Endodermal cell (in vitro differentiated cells): ENCODE measurements around the gene TKT. TPM values are rescaled to one million over a fixed set of nuclear protein-coding genes. Genes with fewer than 3 reads are reported as not detected.
A peak's percentile ranks its signal among the peaks of the same experiment; 100 is the strongest.

Source experiments
- DNase-seq: peaks from one replicate; pipeline ENCODE4 v3.0.0-alpha.2; 2017
- H3K27ac ChIP-seq: 2 replicates; pipeline ENCODE4 v1.5.1; 2013; ENCODE audit warnings: mild to moderate bottlenecking, low read depth, low read length, moderate library complexity
- H3K27me3 ChIP-seq: 2 replicates; pipeline ENCODE4 v1.6.1; 2013; ENCODE audit warnings: mild to moderate bottlenecking, low read length, moderate library complexity; ENCODE audit not compliant: insufficient read depth, control insufficient read depth, poor library complexity, severe bottlenecking
- H3K36me3 ChIP-seq: 2 replicates; pipeline ENCODE4 v1.7.0; 2013; ENCODE audit warnings: mild to moderate bottlenecking, low read length, moderate library complexity; ENCODE audit not compliant: control insufficient read depth, insufficient read depth
- H3K4me1 ChIP-seq: one replicate; pipeline ENCODE4 v1.7.0; 2013; ENCODE audit warnings: low read length; ENCODE audit not compliant: control insufficient read depth, insufficient read depth
- H3K4me3 ChIP-seq: 2 replicates; pipeline ENCODE4 v1.5.1; 2013; ENCODE audit warnings: mild to moderate bottlenecking, low read length, moderate library complexity
- H3K9ac ChIP-seq: 2 replicates; pipeline ENCODE4 v1.6.1; 2013; ENCODE audit warnings: mild to moderate bottlenecking, low read length, moderate library complexity; ENCODE audit not compliant: poor library complexity, severe bottlenecking; ENCODE audit errors: extremely low read depth
- H3K9me3 ChIP-seq: 2 replicates; pipeline ENCODE4 v1.6.1; 2013; ENCODE audit warnings: mild to moderate bottlenecking, low read length, moderate library complexity; ENCODE audit not compliant: control insufficient read depth
- H3K27ac Mint-ChIP-seq: 2 replicates; pipeline ENCODE4 v1.8.0; 2020; ENCODE audit warnings: mixed read lengths
- H3K27me3 Mint-ChIP-seq: 2 replicates; pipeline ENCODE4 v1.8.0; 2021; ENCODE audit warnings: mild to moderate bottlenecking, mixed read lengths; ENCODE audit not compliant: insufficient read depth
- H3K36me3 Mint-ChIP-seq: 2 replicates; pipeline ENCODE4 v1.8.0; 2020; ENCODE audit warnings: low read depth, mixed read lengths
- H3K4me1 Mint-ChIP-seq: 2 replicates; pipeline ENCODE4 v1.8.0; 2020; ENCODE audit warnings: mixed read lengths
- H3K4me3 Mint-ChIP-seq: 2 replicates; pipeline ENCODE4 v1.8.0; 2020; ENCODE audit warnings: mild to moderate bottlenecking, moderate library complexity, mixed read lengths
- H3K9me3 Mint-ChIP-seq: 2 replicates; pipeline ENCODE4 v1.8.0; 2020; ENCODE audit warnings: mild to moderate bottlenecking, mixed read lengths
- CTCF ChIP-seq: fragments of 200-600 bp; sonication (generic); conservative IDR thresholded peaks from 2 replicates; pipeline ENCODE4 v1.5.0; 2021; ENCODE audit warnings: antibody characterized with exemption, mild to moderate bottlenecking
- WGBS, 2 experiments: methylation state at CpG; one replicate each; pipeline versions ENCODE4 v1.1.5 to v1.1.7; 2013; ENCODE audit warnings: missing lambda C conversion rate in 2 of 2, mixed read lengths in 1 of 2; ENCODE audit not compliant: insufficient coverage in 1 of 2, insufficient read length in 1 of 2; 5-methylcytosine and 5-hydroxymethylcytosine counted together
- total RNA-seq, 2 donors: library from RNA; stranded (reverse); fragmentation: NEBNext Ultra II Directional in 1 of 2; extraction: Animal tissue kit (Norgen Biotek cat#: 25700) in 1 of 2; gene quantifications; 2 replicates in 1 of 2; 3 replicates in 1 of 2; pipeline ENCODE4 v1.2.1, GENCODE V29; 2021

TKT gene
- total RNA-seq, 2 donors from 2014 or later: 373 to 472 TPM

- H3K36me3 Mint-ChIP-seq: peaks cover 83% of the 10 kb centered on the region
- H3K4me3 Mint-ChIP-seq: no peak overlapping the region
- H3K27ac ChIP-seq: no peak overlapping the region
- no peaks in the 10 kb centered on the region for H3K27me3 ChIP-seq
- H3K4me1 ChIP-seq: no peaks in the 10 kb centered on the region
- H3K36me3 ChIP-seq: peaks cover 74% of the 10 kb centered on the region
- no peaks in the 10 kb centered on the region for H3K27me3 Mint-ChIP-seq
- 80 to 83% methylated on average over 11 to 18 of the region's 18 CpGs for WGBS, 2 experiments
- no peaks in the 10 kb centered on the region for H3K9me3 ChIP-seq
- no peak overlapping the region for H3K9ac ChIP-seq
- H3K4me3 ChIP-seq: no peak overlapping the region
- no peak for TF ChIP-seq CTCF
- DNase-seq: peak; percentile 32
- H3K9me3 Mint-ChIP-seq: no peaks in the 10 kb centered on the region
- no peaks in the 10 kb centered on the region for H3K4me1 Mint-ChIP-seq
- peak overlapping the region; percentile 35 for H3K27ac Mint-ChIP-seq
These were observed 23.0 kb downstream of the TKT start for GRCh38 chr3:53232641-53233377.

- DNase-seq: peak; percentile 52
- no peaks in the 10 kb centered on the region for H3K27me3 Mint-ChIP-seq
- H3K27ac Mint-ChIP-seq: peak overlapping the region; percentile 35
- H3K36me3 Mint-ChIP-seq: peaks cover 84% of the 10 kb centered on the region
- Histone ChIP-seq H3K9ac (no peak overlapping the region), H3K27ac (no peak overlapping the region), H3K36me3 (peaks cover 81% of the 10 kb centered on the region), H3K4me3 (no peak overlapping the region), H3K4me1 (no peaks in the 10 kb centered on the region), H3K27me3 (no peaks in the 10 kb centered on the region), H3K9me3 (no peaks in the 10 kb centered on the region)
- peak; percentile 41 for TF ChIP-seq CTCF
- H3K9me3 Mint-ChIP-seq: no peaks in the 10 kb centered on the region
- 87 to 91% methylated on average over 8 to 13 of the region's 13 CpGs for WGBS, 2 experiments
- H3K4me3 Mint-ChIP-seq: no peak overlapping the region
- no peaks in the 10 kb centered on the region for H3K4me1 Mint-ChIP-seq
These were observed 24.0 kb downstream of the TKT start for GRCh38 chr3:53231532-53232511.

DNA sequence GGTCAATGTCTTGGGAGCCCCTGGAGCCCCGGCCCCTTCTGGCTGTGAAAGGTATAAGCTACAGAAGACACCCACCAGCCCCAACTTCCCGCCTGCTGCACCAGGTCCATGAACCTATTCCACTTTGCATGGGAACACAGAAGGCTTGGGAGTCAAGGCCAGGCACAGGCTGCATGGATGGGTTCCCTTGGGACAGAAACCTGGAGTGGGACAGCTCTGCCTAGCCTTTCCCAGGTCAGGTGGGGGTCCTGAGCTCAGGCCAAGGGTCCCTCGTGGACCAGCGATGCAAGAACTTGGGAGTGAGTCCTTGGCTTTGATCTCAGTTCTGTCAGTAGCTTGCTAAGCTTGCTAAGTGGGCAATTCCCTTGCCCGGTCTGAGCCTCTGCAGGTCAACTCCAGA, 25.0 kb downstream of the TKT start:
- H3K4me1 Mint-ChIP-seq: no peaks in the 10 kb centered on the region
- Histone ChIP-seq H3K36me3 (peaks cover 81% of the 10 kb centered on the region), H3K9ac (no peak overlapping the region), H3K27ac (no peak overlapping the region), H3K27me3 (no peaks in the 10 kb centered on the region), H3K4me3 (no peak overlapping the region), H3K9me3 (no peaks in the 10 kb centered on the region), H3K4me1 (no peaks in the 10 kb centered on the region)
- H3K27me3 Mint-ChIP-seq: no peaks in the 10 kb centered on the region
- WGBS, 2 experiments: 92% methylated on average over 3 to 5 of the region's 5 CpGs
- DNase-seq: peak; percentile 43
- H3K27ac Mint-ChIP-seq: no peak overlapping the region
- peaks cover 89% of the 10 kb centered on the region for H3K36me3 Mint-ChIP-seq
- H3K4me3 Mint-ChIP-seq: no peak overlapping the region
- no peaks in the 10 kb centered on the region for H3K9me3 Mint-ChIP-seq
- TF ChIP-seq CTCF: no peak
